Adrenal gland (tissue), 5 donors: ENCODE measurements around the gene UNC45A.

Source experiments
- CTCF ChIP-seq, 6 experiments: fragments of 450-650 bp in 4 of 6; fragments of 200-600 bp in 2 of 6; sonication (generic) in 1 of 6; IDR thresholded peaks; 1 replicate in 5 of 6; 2 replicates in 1 of 6; pipeline versions ENCODE4 v1.5.1 to v1.8.0; 2016 to 2021; ENCODE audit warnings: antibody characterized with exemption in 6 of 6, mild to moderate bottlenecking in 2 of 6, moderate library complexity in 1 of 6
- POLR2A ChIP-seq, 2 donors: fragments of 450-650 bp; IDR thresholded peaks; one replicate each; pipeline ENCODE4 v1.6.1; 2017; ENCODE audit warnings: antibody characterized with exemption in 2 of 2, mild to moderate bottlenecking in 2 of 2, moderate library complexity in 1 of 2
- donor health status: DM: no; HTN: no; CAD: no.

DNA sequence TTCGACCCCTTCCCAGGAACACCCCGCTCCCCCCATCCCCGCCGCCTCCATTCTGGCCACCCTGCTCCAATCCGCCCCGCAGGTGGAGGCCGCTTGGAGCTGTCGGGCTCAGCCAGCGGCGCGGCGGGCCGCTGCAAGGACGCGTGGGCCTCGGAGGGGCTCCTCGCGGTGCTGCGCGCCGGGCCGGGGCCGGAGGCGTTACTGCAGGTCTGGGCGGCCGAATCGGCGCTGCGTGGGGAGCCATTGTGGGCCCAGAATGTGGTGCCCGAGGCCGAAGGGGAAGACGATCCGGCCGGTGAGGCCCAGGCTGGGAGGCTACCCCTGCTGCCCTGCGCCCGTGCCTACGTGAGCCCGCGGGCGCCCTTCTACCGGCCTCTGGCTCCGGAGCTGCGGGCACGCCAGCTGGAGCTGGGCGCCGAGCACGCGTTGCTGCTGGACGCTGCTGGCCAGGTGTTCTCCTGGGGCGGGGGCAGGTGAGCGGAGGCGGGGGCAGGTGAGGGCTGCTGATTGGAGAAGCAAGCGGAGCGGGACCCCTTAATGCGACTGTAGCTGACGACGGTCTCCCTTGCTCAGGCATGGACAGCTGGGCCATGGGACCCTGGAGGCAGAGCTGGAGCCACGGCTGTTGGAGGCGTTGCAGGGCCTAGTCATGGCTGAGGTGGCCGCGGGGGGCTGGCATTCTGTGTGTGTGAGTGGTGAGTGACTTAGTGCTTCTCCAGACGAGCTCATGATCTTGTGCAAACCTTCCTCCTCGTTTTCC, 22.1 kb downstream of the UNC45A start:
- TF ChIP-seq POLR2A (IDR thresholded peaks at IDR 0.05) = no peak
- no peak for TF ChIP-seq CTCF (IDR thresholded peaks at IDR 0.05)
